ENCODE data around the gene ITGBL1.

The ITGBL1 gene

DNA sequence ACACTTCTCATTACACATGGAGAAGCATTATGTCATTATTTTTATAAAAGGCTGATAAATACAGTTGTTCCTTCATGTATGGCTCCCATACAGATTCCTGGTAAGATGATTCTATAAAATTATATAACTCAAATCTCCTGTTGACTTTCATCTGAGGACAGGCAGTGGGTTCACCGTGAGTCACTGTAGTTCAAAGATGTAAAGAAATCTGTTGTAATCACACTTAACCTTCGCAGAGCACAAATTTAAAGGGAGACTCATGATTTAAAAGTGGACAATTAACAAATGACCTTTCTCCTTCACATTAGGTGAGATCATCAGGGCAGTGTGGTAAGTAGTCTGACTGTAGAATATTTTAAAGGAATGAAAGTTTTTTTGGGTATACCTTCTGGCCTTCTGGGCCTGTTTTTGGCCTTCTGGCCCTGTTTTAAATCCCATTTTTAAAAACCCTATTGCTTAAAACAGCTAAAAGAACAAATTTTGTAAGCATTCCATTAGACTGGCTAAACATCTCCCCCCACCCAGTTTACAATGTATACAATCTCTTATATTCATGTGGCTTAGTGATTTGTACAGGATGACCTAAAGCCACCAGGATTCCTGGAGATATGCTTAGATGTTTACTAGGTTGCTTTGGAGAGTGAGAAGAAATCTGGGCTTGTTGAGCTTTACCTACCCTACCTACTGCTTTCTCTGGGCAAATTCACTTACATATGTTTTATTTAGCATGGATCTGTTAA, 171.2 kb downstream of the ITGBL1 start:
- in situ Hi-C loops (cut with MboI; ENCODE audit: low sequenced_read_pairs) = no loop called here

GRCh38 chr13:101624210-101624922, 171.9 kb downstream of the ITGBL1 start:
- in situ Hi-C loops (cut with MboI; ENCODE audit: low sequenced_read_pairs) = no loop called here

DNA sequence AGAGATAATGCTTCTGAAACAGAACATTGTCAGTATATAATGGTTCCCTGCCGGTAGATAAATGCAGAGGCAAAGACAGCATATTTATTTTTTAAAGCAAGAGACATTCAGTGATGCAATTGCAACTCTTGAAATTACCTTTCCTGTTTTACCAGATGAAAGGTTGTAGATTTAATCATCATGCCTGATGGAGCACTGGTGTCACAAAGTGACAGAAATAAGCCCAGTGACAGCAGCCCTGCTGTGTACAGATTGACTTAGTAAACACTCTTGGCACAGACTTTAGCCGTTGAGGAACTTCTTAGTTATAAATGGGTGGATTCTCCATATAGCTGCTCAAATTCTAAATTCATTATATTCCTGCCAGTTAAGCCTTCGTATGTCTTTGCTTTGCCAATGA, 172.5 kb downstream of the ITGBL1 start:
- in situ Hi-C loops (cut with MboI; ENCODE audit: low sequenced_read_pairs) = no loop called here

DNA sequence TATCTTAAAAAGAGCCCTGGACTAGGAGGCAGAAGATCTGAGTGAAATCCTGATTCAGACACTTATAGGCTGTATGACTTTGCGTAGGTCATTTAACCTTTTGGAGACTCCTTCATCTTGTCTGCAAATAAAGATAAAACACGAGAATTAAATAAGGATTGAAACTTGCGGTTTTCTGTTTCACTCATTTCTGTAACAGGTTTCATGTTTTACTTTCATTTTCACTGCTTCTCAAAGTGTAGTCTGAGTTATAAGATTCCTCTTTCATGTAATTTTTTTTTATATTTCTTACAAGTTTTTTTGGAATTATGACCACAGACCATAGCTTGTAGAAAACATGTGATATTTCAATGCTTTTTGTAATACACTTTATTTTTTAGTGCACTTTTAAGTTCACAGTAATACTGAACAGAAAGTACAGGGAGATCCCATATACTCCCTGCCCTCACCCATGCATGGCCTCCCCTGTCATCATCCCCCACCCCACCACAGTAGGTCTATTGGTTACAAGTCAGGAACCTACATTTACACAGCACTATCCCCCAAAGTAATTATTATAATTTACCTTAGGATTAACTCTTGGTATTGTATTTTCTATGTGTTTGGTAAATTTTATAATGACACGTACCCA, 174.6 kb downstream of the ITGBL1 start:
- in situ Hi-C loops (cut with MboI; ENCODE audit: low sequenced_read_pairs) = no loop called here

GRCh38 chr13:101627556-101627943, 175.1 kb downstream of the ITGBL1 start:
- in situ Hi-C loops (cut with MboI; ENCODE audit: low sequenced_read_pairs) = no loop called here

DNA sequence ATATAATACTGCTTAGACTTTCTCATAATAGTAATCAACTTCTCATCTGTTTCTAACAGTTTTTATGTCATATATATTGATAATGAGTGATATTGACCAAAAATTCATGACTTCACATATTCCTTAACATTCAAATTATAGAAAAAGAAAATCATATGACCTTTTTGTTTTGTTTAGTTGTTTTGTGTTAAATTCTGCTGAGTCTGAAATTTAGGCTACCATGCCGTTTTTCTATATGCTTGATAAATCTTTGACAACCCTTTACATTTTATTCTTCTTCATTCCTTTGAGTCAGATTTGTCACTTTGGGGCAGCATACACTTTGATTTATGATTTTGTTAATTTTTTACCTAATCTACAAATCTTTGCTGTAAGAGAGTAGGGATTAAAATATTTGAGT, 176.4 kb downstream of the ITGBL1 start:
- in situ Hi-C loops (cut with MboI; ENCODE audit: low sequenced_read_pairs) = no loop called here

GRCh38 chr13:101631395-101631794, 178.9 kb downstream of the ITGBL1 start:
- in situ Hi-C loops (cut with MboI; ENCODE audit: low sequenced_read_pairs) = no loop called here

GRCh38 chr13:101634142-101634541, 181.7 kb downstream of the ITGBL1 start:
- in situ Hi-C loops (cut with MboI; ENCODE audit: low sequenced_read_pairs) = no loop called here

DNA sequence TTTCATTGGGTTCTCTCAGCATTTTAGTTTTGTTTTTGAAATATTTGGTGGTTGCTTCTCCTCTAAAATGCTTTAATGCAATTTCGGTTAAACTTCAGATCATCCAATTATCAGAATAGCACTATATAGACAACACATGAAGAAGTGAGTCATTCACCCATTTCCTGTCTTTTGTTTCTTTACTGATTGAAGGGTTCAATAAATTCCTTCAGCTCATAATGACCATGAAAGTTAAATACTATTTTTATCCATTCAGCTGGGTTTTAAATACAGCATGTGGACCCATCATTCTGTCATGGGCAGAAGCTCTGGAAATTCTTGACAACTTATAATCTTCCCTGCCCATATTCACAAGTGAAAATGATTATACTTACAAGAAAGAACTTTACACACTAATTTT, 187.2 kb downstream of the ITGBL1 start:
- in situ Hi-C loops (cut with MboI; ENCODE audit: low sequenced_read_pairs) = no loop called here

DNA sequence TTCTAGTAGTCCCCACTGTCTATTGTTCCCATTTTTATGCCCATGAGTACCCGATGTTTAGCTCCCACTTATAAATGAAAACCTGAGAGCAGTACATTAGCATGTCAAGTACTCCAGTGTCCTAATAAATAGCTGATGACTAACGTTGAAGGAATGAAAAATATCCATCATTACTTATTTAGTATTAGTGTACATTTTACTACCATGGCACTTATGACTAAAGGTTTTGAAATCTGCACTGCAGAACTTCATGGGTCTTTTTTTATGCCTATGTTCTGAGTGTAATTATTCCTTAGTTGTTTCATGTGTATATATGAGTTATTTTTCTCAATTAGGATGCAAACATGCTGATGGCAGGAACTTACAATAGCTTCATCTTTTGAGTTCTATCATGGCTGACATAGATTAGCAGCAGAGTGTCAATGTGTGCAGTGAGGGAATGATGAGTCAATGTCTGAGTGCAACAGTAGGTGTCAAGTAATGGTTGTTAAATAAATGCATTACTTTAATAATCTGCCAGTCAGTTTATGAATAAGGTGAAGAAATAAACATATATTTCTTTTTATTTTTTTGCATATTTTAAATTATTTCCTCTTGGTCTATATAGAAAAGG, 188.4 kb downstream of the ITGBL1 start:
- in situ Hi-C loops (cut with MboI; ENCODE audit: low sequenced_read_pairs) = no loop called here

DNA sequence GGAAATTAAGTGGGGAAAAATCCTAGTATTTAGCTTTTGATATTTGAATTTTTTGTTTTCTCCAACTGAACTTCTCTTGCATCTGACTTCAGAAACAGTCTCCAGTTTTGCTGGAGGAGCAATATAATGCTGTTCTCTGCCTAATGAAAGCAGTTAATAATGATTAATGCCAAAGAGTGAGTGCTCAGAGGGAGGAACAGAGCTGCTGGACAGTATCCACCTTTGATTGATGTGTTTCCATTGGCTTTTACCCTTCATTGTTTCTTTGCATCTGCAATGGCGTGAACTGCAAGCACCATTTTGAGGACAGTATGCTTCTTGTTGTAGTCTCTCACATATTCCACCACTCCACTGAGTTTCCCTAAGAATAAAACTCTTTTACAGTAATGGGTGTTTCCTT, 193.4 kb downstream of the ITGBL1 start:
- in situ Hi-C loops (cut with MboI; ENCODE audit: low sequenced_read_pairs) = no loop called here

- in situ Hi-C loops (cut with MboI; ENCODE audit: low sequenced_read_pairs) = no loop called here
These were observed 195.3 kb downstream of the ITGBL1 start for GRCh38 chr13:101647760-101648159.

DNA sequence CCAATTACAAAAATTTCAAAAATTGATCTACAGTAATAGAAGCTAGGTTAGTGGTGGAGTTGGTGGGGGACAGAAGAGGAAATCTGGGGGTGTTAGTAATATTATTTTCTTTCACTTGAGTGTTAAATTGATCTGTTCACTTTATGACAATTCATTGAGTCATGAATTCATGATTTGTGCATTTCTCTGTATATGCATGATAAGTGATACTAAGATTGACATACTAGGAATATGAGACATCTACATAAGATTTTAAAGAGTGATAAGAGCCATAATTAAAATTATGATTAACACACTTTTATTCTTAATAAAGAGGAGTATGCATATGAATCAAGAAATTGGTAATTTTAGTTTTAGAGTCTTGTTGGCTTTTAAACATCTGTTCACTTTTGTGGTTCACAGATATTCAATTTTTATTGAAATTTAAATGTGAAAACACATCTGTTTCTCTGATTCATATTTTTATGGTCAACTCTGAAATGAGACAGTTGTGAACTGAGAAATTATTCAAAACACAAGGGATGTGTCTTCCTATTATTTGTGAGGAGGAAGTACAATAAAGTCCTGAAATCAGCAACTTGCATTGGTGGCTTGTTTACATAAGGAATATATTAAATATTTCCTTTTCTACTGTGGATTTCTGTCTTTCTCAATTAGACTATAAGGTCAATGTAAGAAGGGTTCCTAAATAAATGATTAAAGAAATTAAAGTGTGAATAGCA, 196.5 kb downstream of the ITGBL1 start:
- in situ Hi-C loops (cut with MboI; ENCODE audit: low sequenced_read_pairs) = no loop called here

DNA sequence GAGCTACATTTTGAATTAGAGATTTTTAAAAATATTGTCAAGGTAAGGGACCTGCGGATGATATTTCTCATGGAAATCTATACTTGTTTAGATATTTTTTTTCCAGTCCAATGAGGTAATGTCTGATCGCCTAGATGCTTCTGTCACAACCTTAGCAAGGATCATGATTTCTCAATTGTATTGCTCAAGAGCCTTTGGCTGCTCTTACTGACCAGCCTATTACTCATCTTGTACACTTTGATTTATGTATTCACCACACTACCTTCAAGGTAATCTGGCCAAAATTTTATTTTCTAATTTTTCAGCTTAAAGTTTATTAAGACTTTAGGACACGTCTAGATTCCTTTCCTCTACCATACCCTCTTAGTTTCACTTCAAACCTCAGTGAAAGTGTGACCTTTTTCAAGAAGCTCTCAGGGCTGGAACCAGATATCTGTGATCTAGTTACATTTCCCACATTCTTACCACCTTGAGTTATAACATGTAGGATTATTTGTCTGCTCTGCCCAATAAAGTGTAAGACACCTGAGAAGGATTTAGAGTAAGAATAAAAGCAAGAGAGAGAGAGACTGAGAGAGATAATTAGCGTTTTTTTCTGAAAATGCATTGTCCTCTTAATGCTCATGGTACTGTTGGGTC, 197.1 kb downstream of the ITGBL1 start:
- in situ Hi-C loops (cut with MboI; ENCODE audit: low sequenced_read_pairs) = no loop called here

GRCh38 chr13:101654883-101655282, 202.4 kb downstream of the ITGBL1 start:
- in situ Hi-C loops (cut with MboI; ENCODE audit: low sequenced_read_pairs) = no loop called here

DNA sequence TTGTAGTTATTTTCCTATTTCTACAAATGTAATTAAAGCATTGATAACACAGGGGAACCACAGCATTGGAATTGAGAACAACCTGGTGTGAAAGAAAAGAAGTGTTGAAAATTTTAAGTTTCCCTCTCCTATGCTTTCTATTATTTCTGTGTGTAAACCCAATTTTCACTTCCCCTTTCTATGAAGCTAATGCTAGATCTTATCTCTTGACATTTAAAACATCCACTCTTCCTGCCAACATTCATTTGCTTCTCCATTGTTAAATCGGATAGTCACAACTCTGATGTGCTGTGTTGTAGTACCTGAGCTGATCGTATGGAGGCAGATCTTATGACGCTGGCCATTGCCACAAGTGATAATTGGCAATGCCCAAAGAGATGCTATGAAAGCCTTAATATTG, 203.0 kb downstream of the ITGBL1 start:
- in situ Hi-C loops (cut with MboI; ENCODE audit: low sequenced_read_pairs) = no loop called here

DNA sequence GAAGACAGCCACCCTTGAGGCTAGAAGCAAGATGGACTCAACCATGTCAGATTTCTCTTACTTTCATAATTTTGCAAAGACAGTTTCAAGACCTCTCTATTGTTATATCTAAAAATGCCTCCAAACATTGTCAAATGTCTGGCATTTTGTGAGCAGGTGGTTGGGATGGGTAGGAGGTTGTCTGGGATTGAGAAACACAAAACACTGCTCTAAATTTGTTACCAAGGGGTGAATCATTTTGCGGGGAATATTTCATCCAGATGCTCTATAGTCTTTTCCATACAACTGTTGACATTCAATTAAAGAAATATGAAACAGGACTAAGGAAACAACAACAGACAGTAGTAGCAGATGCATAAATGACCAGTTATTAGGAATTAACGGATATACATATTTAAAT, 208.2 kb downstream of the ITGBL1 start:
- in situ Hi-C loops (cut with MboI; ENCODE audit: low sequenced_read_pairs) = no loop called here

DNA sequence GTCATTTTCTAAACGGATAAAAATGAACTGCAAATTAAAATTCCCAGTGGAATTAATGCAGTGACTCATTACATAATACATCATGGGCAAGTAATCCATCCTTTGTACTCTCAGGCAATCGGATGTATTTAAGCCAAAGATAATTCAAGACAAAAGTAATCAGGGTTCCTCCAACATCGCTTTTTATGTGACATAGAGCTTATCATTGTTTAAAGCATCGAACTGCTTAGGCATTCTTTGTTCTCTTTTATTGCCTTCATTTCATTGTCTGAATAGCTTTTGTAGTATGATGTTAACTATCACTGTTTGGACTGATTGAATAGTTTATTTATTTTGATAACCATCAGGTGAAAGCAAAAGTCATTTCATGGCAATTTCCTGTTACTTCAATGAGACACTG, 209.4 kb downstream of the ITGBL1 start:
- in situ Hi-C loops (cut with MboI; ENCODE audit: low sequenced_read_pairs) = no loop called here

DNA sequence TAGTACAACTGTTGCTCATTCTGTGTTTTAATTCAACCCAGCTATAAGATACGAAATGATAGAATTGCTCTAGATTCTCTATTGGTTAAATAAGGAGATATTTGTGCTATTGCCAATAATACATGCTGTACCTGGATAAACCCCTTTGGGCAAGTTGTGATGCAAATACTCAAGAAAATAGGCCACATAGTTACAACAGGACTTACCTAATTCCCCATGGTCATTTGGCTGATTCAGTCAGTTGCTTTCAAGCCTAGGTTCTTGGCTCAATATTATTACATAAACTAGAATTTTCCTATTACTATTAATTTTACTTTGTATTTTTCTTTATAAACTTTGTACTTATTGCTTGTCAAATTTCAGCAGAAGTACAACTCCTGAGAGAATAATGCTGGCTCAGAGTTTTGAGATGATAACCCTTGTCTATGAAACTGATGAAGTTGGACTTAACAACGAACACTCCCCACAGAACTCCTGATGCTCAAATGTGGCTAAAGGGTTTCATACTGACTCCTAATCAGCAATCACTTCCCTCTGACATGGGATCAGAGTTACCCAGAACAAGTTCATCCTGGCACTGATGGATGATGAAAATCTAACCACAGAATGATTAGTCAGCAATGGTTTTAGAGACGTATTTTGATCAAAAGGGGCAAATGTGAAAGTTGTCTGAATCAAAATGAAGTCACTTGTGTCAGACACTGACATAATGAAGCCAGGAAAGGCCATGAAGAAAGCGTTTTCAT, 221.1 kb downstream of the ITGBL1 start:
- in situ Hi-C loops (cut with MboI; ENCODE audit: low sequenced_read_pairs) = no loop called here

GRCh38 chr13:101681834-101682233, 229.4 kb downstream of the ITGBL1 start:
- in situ Hi-C loops (cut with MboI; ENCODE audit: low sequenced_read_pairs) = no loop called here

All from HL-60/S4 treated with retinoic acid at 250 ng/mL for 4 days and 3 days (cell line).